Stimulated activated CD8-positive, alpha-beta memory T cell treated with anti-CD3 and anti-CD28 coated beads, Interleukin-15, amount 100 ng/mL, for 4 hours (primary cell): Measurements from ENCODE around the gene LSM2.

Experiments used
- DNase-seq, 2 donors: peaks; one replicate each; pipeline ENCODE4 v3.0.0-alpha.2; 2020; ENCODE audit warnings: low read depth in 2 of 2

The LSM2 gene

DNA sequence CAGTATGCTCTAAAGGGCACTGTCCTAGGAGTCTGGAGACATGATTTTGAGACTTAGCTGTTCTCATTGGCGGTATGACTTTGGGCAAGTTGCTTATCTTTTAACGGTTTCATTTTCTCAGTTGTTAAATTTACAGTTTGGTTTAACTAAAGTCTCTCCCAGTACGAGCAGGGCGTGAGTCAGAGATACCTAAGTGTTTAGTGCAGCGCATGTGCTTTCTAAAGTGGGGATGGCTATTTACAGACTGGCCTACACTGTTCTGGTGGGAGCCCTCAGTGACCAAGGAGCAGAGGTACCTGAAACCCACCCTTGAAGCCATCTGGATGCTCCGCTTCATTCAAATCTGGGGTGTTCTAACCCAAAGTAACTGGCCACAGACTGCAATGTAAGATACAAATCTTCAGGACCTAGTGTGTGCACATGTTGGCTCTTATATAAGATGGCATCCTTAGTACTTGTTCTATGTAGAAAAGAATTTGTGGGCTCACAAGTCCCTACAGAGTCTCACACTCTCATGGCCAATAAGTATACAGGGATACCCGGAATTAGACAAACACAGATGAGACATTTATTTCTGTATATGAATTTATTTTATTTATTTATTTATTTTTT lies 56.2 kb downstream of the LSM2 start:
- DNase-seq = no peak

DNA sequence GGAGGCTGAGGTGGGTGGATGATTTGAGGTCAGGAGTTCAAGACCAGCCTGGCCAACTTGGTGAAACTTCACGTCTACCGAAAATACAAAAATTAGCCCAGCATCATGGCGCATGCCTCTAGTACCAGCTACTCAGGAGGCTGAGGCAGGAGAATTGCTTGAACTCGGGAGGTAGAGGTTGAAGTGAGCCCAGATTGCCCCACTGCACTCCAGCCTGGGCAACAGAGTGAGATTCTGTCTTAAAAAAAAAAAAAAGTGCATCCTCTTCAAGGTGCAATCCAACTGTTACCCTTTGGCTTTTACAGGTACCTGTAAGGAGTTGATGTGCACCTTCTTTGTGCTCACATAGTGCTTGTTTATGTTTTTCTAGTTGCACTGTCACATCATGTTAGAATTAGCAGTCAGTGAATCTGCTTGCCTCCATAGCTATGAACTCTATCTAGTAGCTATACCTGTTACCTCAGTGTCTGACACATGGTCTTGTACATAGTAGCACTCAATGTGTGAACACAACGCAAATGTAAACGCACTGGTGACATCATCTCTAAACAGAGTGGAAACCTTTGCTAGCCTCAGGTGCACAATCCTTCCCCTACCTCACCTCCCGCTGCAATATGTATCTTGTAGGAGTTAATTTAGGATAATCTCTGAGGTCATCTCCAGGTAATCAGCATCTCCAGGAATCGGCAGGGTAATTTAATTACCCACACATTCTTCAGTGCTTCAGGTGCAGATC lies 57.3 kb downstream of the LSM2 start:
- no peak for DNase-seq
